Measurements from ENCODE around the gene ITGA2B. TPM values are rescaled to one million over a fixed set of nuclear protein-coding genes. Genes with fewer than 3 reads are reported as not detected.
A peak's percentile ranks its signal among the peaks of the same experiment; 100 is the strongest.

Gene ITGA2B
- total and polyA plus RNA-seq, 2 of the 13 experiments (the other 11 are each of a cell fraction or from before 2014, with no cell fraction given): 0.38 to 1.1 TPM

GRCh38 chr17:44385287-44386181 lies 3.9 kb downstream of the ITGA2B start (continued):
- TF ChIP-seq HNF4A (CRISPR knock-in tag; IDR thresholded peaks at IDR 0.05) (peak; percentile 32), UBTF (CRISPR knock-in tag; IDR thresholded peaks at IDR 0.05) (peak; percentile 45; the same call in 1 of the 2 replicates), ZNF747 (CRISPR knock-in tag; IDR thresholded peaks at IDR 0.05; ENCODE audit: borderline replicate concordance) (0 out of 2 replicates have a peak, but pooled peaks have one; percentile 14), CENPT (CRISPR knock-in tag; IDR thresholded peaks at IDR 0.05; ENCODE audit: low read depth) (0 out of 2 replicates have a peak, but pooled peaks have one; percentile 26), ZSCAN25 (CRISPR knock-in tag; IDR thresholded peaks at IDR 0.05) (peak; percentile 100), DRAP1 (CRISPR knock-in tag; IDR thresholded peaks at IDR 0.05) (peak; percentile 29; the same call in 1 of the 2 replicates), SMAD9 (CRISPR knock-in tag; IDR thresholded peaks at IDR 0.05) (no peak), ZBTB4 (CRISPR knock-in tag; IDR thresholded peaks at IDR 0.05; ENCODE audit: borderline replicate concordance) (0 out of 2 replicates have a peak, but pooled peaks have one; percentile 27), XRCC5 (optimal IDR thresholded peaks at IDR 0.05; ENCODE audit: low read length) (peak; percentile 9), MYC (CRISPR knock-in tag; IDR thresholded peaks at IDR 0.05; ENCODE audit: borderline replicate concordance) (0 out of 2 replicates have a peak, but pooled peaks have one; percentile 12), IKZF5 (CRISPR knock-in tag; IDR thresholded peaks at IDR 0.05) (0 out of 2 replicates have a peak, but pooled peaks have one; percentile 11), SOX6 (IDR thresholded peaks at IDR 0.05) (no peak), SOX6 (CRISPR knock-in tag; IDR thresholded peaks at IDR 0.05) (0 out of 2 replicates have a peak, but pooled peaks have one; percentile 22), ZNF687 (CRISPR knock-in tag; IDR thresholded peaks at IDR 0.05) (peak; percentile 27), MTF2 (CRISPR knock-in tag; IDR thresholded peaks at IDR 0.05; ENCODE audit: borderline replicate concordance) (0 out of 2 replicates have a peak, but pooled peaks have one; percentile 14), KDM5B (CRISPR knock-in tag; IDR thresholded peaks at IDR 0.05; ENCODE audit: borderline replicate concordance) (peak; percentile 31; the same call in 1 of the 2 replicates)
